K562 (cell line): ENCODE data around the gene SLC4A2. TPM values are rescaled to one million over a fixed set of nuclear protein-coding genes. Genes with fewer than 3 reads are reported as not detected.

Experiments
- AFF1 ChIP-seq, 2 experiments: fragments of 450-650 bp; IDR thresholded peaks; 2 replicates each; pipeline ENCODE4 v1.6.1; 2018; ENCODE audit warnings: mild to moderate bottlenecking in 2 of 2, low read depth in 1 of 2; ENCODE audit not compliant: partially characterized antibody in 2 of 2
- CBFA2T3 ChIP-seq: fragments of 450-650 bp; IDR thresholded peaks from 2 replicates; pipeline ENCODE4 v1.6.1; 2017
- CHCHD3 ChIP-seq: fragments of 250-450 bp; sonication (Bioruptor Pico); IDR thresholded peaks from 2 replicates; pipeline ENCODE4 v2.1.2; 2022; ENCODE audit warnings: mild to moderate bottlenecking
- CXXC5 ChIP-seq: fragments of 250-450 bp; sonication (Bioruptor Pico); IDR thresholded peaks from 2 replicates; pipeline ENCODE4 v1.8.0; 2022; ENCODE audit warnings: inconsistent platforms, mild to moderate bottlenecking, moderate library complexity
- FOSL1 ChIP-seq: fragments of 200-800 bp; sonication (Bioruptor generic); conservative IDR thresholded peaks from 2 replicates; pipeline ENCODE4 v1.6.1; 2016; ENCODE audit warnings: missing genetic modification characterization, missing compliant biosample characterization
- FOXK2 ChIP-seq, 2 experiments: fragments of 450-650 bp; IDR thresholded peaks in 1 of 2; conservative IDR thresholded peaks in 1 of 2; 2 replicates each; pipeline ENCODE4 v1.6.1; 2016; ENCODE audit warnings: low read depth in 2 of 2, mild to moderate bottlenecking in 1 of 2
- JUND ChIP-seq, 2 experiments: IDR thresholded peaks; 2 replicates in 1 of 2; 3 replicates in 1 of 2; pipeline ENCODE4 v1.6.1; 2011; ENCODE audit warnings: borderline replicate concordance in 2 of 2, low read depth in 2 of 2, low read length in 2 of 2, improper control_type of control experiment in 1 of 2, missing biosample characterization in 1 of 2, missing genetic modification characterization in 1 of 2, missing genetic modification reagents in 1 of 2
- MAFG ChIP-seq: fragments of 450-650 bp; conservative IDR thresholded peaks from 2 replicates; pipeline ENCODE4 v1.6.1; 2016; ENCODE audit warnings: missing genetic modification characterization, missing compliant biosample characterization
- TCF3 ChIP-seq: sonication (generic); formaldehyde crosslinking; IDR thresholded peaks from 2 replicates; pipeline ENCODE4 v1.4.0; 2020; ENCODE audit warnings: mild to moderate bottlenecking, missing genetic modification reagents
- ZBTB8A ChIP-seq: fragments of 450-650 bp; IDR thresholded peaks from 2 replicates; pipeline ENCODE4 v1.6.1; 2018; ENCODE audit warnings: mild to moderate bottlenecking, moderate library complexity; ENCODE audit not compliant: partially characterized antibody
- ZNF384 ChIP-seq: IDR thresholded peaks from 2 replicates; pipeline ENCODE4 v1.6.1; 2012; ENCODE audit warnings: low read depth, low read length, improper control_type of control experiment
- ZNF655 ChIP-seq: fragments of 250-450 bp; sonication (Bioruptor Pico); IDR thresholded peaks from 2 replicates; pipeline ENCODE4 v1.5.0; 2021
- polyA plus RNA-seq, 8 experiments: library from polyadenylated mRNA; depleted of rRNA in 4 of 8; stranded (reverse) in 5 of 8; unstranded in 3 of 8; fragments of >200 nt; fragmentation: Nextera tagmentation in 2 of 8; fragmentation: Illumina TruSeq in 1 of 8; extraction: Ambion mirVana in 2 of 8; extraction: Trizol in 1 of 8; gene quantifications; 2 replicates each; pipeline versions ENCODE4 v1.2.1 to v1.2.3, GENCODE V29; 2011 to 2014; ENCODE audit warnings: inconsistent platforms in 1 of 8, missing spikeins in 1 of 8
- total RNA-seq, 7 experiments: library from RNA; depleted of rRNA in 6 of 7; stranded (reverse); fragments of >200 nt in 6 of 7; fragmentation: Illumina TruSeq in 2 of 7; extraction: Trizol in 2 of 7; gene quantifications; 2 replicates each; pipeline versions ENCODE4 v1.2.1 to v1.2.3, GENCODE V29; 2011 to 2021; ENCODE audit warnings: low replicate concordance in 1 of 7
- TF ChIP-seq, protein P1 (sequence below): sonication (generic); formaldehyde crosslinking; IDR thresholded peaks from 2 replicates; pipeline ENCODE4 v1.8.1; 2023; ENCODE audit warnings: mild to moderate bottlenecking, missing genetic modification reagents
- TF ChIP-seq, protein P2 (sequence below): sonication (generic); formaldehyde crosslinking; IDR thresholded peaks from 2 replicates; pipeline ENCODE4 v1.8.0; 2022; ENCODE audit warnings: missing genetic modification reagents, mild to moderate bottlenecking, moderate library complexity, borderline replicate concordance
- TF ChIP-seq, protein P3 (sequence below), 3 experiments: fragments of 200-800 bp in 1 of 3; sonication (Bioruptor generic) in 1 of 3; sonication (generic) in 1 of 3; formaldehyde crosslinking in 1 of 3; IDR thresholded peaks; 2 replicates each; pipeline versions ENCODE4 v1.6.1 to v1.8.0; 2016 to 2022; ENCODE audit warnings: mild to moderate bottlenecking in 2 of 3, missing compliant biosample characterization in 2 of 3, missing genetic modification characterization in 2 of 3, missing genetic modification reagents in 1 of 3

Gene SLC4A2
- total and polyA plus RNA-seq, 9 of the 15 experiments (the other 6 are each of a cell fraction or from before 2014, with no cell fraction given): 11.4 to 375 (median 130) TPM

- TF ChIP-seq, protein P1, sequence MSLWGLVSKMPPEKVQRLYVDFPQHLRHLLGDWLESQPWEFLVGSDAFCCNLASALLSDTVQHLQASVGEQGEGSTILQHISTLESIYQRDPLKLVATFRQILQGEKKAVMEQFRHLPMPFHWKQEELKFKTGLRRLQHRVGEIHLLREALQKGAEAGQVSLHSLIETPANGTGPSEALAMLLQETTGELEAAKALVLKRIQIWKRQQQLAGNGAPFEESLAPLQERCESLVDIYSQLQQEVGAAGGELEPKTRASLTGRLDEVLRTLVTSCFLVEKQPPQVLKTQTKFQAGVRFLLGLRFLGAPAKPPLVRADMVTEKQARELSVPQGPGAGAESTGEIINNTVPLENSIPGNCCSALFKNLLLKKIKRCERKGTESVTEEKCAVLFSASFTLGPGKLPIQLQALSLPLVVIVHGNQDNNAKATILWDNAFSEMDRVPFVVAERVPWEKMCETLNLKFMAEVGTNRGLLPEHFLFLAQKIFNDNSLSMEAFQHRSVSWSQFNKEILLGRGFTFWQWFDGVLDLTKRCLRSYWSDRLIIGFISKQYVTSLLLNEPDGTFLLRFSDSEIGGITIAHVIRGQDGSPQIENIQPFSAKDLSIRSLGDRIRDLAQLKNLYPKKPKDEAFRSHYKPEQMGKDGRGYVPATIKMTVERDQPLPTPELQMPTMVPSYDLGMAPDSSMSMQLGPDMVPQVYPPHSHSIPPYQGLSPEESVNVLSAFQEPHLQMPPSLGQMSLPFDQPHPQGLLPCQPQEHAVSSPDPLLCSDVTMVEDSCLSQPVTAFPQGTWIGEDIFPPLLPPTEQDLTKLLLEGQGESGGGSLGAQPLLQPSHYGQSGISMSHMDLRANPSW (CRISPR knock-in tag): 0 out of 2 replicates have a peak, but pooled peaks have one; percentile 51
- TF ChIP-seq, protein P2, sequence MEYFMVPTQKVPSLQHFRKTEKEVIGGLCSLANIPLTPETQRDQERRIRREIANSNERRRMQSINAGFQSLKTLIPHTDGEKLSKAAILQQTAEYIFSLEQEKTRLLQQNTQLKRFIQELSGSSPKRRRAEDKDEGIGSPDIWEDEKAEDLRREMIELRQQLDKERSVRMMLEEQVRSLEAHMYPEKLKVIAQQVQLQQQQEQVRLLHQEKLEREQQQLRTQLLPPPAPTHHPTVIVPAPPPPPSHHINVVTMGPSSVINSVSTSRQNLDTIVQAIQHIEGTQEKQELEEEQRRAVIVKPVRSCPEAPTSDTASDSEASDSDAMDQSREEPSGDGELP (CRISPR knock-in tag): 0 out of 2 replicates have a peak, but pooled peaks have one; percentile 33
- TF ChIP-seq AFF1 (IDR thresholded peaks at IDR 0.05; ENCODE audit: low read depth in 1 of 2, partially characterized antibody in 2 of 2) (no peak), FOXK2 (conservative IDR thresholded peaks at IDR 0.05 in 1 of 2, IDR thresholded peaks at IDR 0.05 in 1 of 2; ENCODE audit: low read depth in 2 of 2) (peak in 1 of 2 experiments; percentile 33; a peak in 1 of 4 replicates), JUND (IDR thresholded peaks at IDR 0.05; ENCODE audit: borderline replicate concordance, low read depth, low read length) (peak; percentile 51; the same call in 1 of the 2 replicates), JUND (tag; IDR thresholded peaks at IDR 0.05; ENCODE audit: borderline replicate concordance, low read depth, low read length) (no peak), CXXC5 (CRISPR knock-in tag) (peak; percentile 10; the same call in 1 of the 2 replicates), ZNF655 (CRISPR knock-in tag) (no peak), FOSL1 (peak; percentile 62; the same call in 1 of the 2 replicates), MAFG (tag) (no peak), TCF3 (CRISPR knock-in tag) (peak; percentile 34; the same call in 1 of the 2 replicates), ZBTB8A (no peak), ZNF384 (no peak), CBFA2T3 (peak; percentile 59), CHCHD3 (CRISPR knock-in tag) (no peak)
- TF ChIP-seq, protein P3, sequence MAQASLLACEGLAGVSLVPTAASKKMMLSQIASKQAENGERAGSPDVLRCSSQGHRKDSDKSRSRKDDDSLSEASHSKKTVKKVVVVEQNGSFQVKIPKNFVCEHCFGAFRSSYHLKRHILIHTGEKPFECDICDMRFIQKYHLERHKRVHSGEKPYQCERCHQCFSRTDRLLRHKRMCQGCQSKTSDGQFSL (CRISPR knock-in tag; IDR thresholded peaks at IDR 0.05): peak; percentile 67; the same call in 1 of the 2 replicates
- TF ChIP-seq, protein P3 (tag; IDR thresholded peaks at IDR 0.05): no peak
Observed at GRCh38 chr7:151024435-151025056, 34.8 kb upstream of the SLC4A2 start, which contains the start of gene ATG9B (continued).
